Uterus (tissue), 4 donors: ENCODE measurements around the gene C9orf153. TPM values are rescaled to one million over a fixed set of nuclear protein-coding genes. Genes with fewer than 3 reads are reported as not detected.

ENCODE experiments used
- DNase-seq, 2 donors: peaks; one replicate each; pipeline ENCODE4 v3.0.0-alpha.2; 2019 to 2020
- H3K27ac ChIP-seq, 2 donors: fragments of 200-600 bp; sonication (generic); 1 replicate in 1 of 2; 2 replicates in 1 of 2; pipeline ENCODE4 v1.5.1; 2016 to 2018
- H3K27me3 ChIP-seq, 2 donors: fragments of 200-600 bp; sonication (generic); one replicate each; pipeline ENCODE4 v1.5.1; 2018 to 2019; ENCODE audit warnings: control low read depth in 1 of 2
- H3K36me3 ChIP-seq, 2 donors: fragments of 200-600 bp; sonication (generic); one replicate each; pipeline ENCODE4 v1.5.1; 2019; ENCODE audit warnings: control low read depth in 1 of 2
- H3K4me1 ChIP-seq, 2 donors: fragments of 200-600 bp; sonication (generic); one replicate each; pipeline ENCODE4 v1.5.1; 2018 to 2019; ENCODE audit warnings: control low read depth in 1 of 2
- H3K4me3 ChIP-seq, 2 donors: fragments of 200-600 bp; sonication (generic); 1 replicate in 1 of 2; 2 replicates in 1 of 2; pipeline ENCODE4 v1.5.1; 2018 to 2019; ENCODE audit warnings: mild to moderate bottlenecking in 1 of 2
- H3K9me3 ChIP-seq, 2 donors: fragments of 200-600 bp; sonication (generic); one replicate each; pipeline ENCODE4 v1.5.1; 2019; ENCODE audit warnings: control low read depth in 1 of 2
- POLR2A ChIP-seq, 2 donors: fragments of 450-650 bp; IDR thresholded peaks; one replicate each; pipeline ENCODE4 v1.6.1; 2016; ENCODE audit warnings: antibody characterized with exemption in 2 of 2, mild to moderate bottlenecking in 1 of 2, moderate library complexity in 1 of 2
- intact Hi-C: fragments of 100-400 bp; cut with DNase I; formaldehyde crosslinking; loops from one replicate; pipeline ENCODE4 v1.15.1; 2023; ENCODE audit warnings: low total_unique reads
- total RNA-seq, 4 donors: library from RNA; depleted of rRNA in 3 of 4; stranded (reverse); fragments of >200 nt in 3 of 4; gene quantifications; one replicate each; pipeline versions ENCODE4 v1.1.0 to v1.2.4, GENCODE V29; 2014 to 2023
- TF ChIP-seq, protein P1 (sequence below), 4 experiments: fragments of 200-600 bp in 2 of 4; fragments of 450-650 bp in 2 of 4; sonication (generic) in 2 of 4; IDR thresholded peaks; one replicate each; pipeline ENCODE4 v1.5.1; 2016 to 2019; ENCODE audit warnings: antibody characterized with exemption in 4 of 4, mild to moderate bottlenecking in 2 of 4, moderate library complexity in 1 of 4
- donor health status: DM: yes; HTN: yes; CAD: no.

C9orf153 gene
- total RNA-seq, 4 donors from 2014 or later = 0.82 to 1.8 (median 1.5) TPM; not detected in 1

DNA sequence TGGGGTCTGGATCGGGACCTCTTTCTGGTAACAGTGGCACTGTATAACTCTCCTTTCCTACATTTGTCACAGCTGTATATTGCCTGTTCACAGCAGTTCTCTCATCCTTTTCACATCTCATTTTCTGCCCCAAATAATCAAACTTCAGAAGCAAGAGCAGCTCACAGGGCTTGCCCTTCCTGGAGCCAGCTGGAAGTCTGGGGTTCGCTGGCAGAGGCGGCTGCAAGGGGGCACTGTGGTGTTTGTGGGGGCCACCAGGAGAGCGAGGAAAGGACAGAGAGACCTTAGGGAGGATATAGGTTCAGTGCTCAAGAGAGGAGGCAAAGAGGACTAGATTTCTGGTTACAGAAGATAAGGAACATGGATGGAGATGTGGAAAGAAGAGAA, 75.3 kb downstream of the C9orf153 start:
- TF ChIP-seq, protein P1, sequence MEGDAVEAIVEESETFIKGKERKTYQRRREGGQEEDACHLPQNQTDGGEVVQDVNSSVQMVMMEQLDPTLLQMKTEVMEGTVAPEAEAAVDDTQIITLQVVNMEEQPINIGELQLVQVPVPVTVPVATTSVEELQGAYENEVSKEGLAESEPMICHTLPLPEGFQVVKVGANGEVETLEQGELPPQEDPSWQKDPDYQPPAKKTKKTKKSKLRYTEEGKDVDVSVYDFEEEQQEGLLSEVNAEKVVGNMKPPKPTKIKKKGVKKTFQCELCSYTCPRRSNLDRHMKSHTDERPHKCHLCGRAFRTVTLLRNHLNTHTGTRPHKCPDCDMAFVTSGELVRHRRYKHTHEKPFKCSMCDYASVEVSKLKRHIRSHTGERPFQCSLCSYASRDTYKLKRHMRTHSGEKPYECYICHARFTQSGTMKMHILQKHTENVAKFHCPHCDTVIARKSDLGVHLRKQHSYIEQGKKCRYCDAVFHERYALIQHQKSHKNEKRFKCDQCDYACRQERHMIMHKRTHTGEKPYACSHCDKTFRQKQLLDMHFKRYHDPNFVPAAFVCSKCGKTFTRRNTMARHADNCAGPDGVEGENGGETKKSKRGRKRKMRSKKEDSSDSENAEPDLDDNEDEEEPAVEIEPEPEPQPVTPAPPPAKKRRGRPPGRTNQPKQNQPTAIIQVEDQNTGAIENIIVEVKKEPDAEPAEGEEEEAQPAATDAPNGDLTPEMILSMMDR (IDR thresholded peaks at IDR 0.05) = no peak
- no peak for TF ChIP-seq POLR2A (IDR thresholded peaks at IDR 0.05)
- no peak for DNase-seq
- no peak overlapping the region for H3K27ac ChIP-seq

DNA sequence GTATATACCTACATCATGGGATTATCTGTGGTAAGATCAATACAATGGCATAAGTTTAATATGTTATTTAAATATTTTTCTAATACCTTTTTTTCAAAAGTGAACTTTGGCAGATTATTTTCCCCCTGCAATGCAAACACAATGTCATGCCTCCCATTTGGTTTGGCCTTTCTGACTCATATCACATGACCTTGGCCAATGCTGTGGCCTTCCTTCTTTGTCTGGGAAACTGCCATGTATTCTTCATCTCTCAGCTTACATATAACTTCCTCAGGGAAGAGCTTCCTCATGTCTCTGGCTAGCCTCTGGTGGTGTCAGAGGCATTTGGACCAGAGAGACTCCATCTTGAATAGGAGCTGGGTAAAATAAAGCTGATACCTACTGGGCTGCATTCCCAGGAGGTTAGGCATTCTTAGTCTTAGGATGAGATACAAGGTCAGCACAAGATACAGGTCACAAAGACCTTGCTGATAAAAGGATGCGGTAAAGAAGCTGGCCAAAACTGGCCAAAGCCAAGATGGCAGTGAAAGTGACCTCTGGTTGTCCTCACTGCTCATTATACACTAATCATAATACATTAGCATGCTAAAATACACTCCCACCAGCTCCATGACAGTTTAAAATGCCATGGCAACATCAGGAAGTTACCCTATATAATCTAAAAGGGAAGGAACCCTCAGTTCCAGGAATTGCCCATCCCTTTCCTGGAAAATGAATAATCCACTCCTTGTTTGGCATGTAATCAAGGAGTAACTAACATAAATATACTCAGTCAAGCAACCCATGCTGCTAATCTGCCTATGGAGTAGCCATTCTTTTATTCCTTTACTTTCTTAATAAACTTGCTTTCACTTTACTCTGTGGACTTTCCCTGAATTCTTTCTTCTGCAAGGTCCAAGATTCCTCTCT, 76.0 kb downstream of the C9orf153 start:
- no peak overlapping the region for H3K4me3 ChIP-seq
- H3K9me3 ChIP-seq = no peaks in the 10 kb centered on the region
- DNase-seq = no peak
- no peaks in the 10 kb centered on the region for H3K4me1 ChIP-seq
- no peaks in the 10 kb centered on the region for H3K27me3 ChIP-seq
- no peak overlapping the region for H3K27ac ChIP-seq
- no peaks in the 10 kb centered on the region for H3K36me3 ChIP-seq
- TF ChIP-seq, protein P1 (IDR thresholded peaks at IDR 0.05) = no peak
- no peak for TF ChIP-seq POLR2A (IDR thresholded peaks at IDR 0.05)
- intact Hi-C loops = no loop called here

More for the DNA sequence above, 75.3 kb downstream of the C9orf153 start:
- Histone ChIP-seq H3K36me3 (no peaks in the 10 kb centered on the region), H3K4me3 (no peak overlapping the region), H3K9me3 (no peaks in the 10 kb centered on the region), H3K4me1 (no peaks in the 10 kb centered on the region), H3K27me3 (no peaks in the 10 kb centered on the region)
- intact Hi-C loops = no loop called here

DNA sequence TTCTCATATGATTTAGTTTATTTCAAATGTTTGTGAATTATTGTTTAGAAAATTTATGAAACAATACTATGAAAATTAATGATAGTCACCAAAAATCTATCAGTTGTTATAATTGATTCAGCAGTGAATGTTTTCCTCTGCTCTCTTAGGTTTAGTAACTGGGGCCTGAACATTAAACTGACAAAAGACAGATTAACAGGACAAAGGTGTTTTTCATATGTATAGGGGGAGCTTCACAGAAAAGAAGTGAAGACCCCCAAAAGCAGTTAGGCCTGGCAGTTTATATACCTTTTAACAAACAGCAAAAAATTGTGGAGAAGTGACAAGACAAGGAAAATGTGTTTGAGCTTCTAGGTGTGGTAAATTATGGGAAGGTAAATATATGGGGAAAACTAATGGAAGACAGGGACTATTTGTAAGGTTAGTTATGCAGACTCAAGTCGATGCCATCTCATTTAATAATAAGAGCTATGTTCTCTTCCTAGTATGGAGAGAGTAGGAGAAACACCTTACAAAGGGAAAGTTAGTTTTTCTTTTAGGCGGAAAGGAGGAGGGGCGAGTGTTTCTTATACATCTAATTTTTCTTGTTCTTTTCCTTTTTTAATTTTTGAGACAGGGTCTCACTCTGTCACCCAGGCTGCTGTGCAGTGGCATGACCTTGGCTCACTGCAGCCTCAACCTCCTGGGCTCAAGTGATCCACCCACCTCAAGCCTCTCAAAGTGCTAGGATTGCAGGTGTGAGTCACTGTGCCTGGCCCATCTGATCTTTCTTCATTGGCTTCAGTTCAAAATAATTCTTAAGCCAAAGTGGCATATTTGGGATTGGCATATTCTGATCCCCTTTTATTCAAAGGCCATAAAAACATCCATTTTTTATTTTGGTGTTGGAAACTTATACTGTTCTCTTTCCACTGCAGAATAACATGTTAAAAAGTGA, 77.8 kb downstream of the C9orf153 start:
- no peaks in the 10 kb centered on the region for H3K27me3 ChIP-seq
- DNase-seq = no peak
- TF ChIP-seq, protein P1 (IDR thresholded peaks at IDR 0.05) = no peak
- no peak for TF ChIP-seq POLR2A (IDR thresholded peaks at IDR 0.05)
- H3K27ac ChIP-seq = no peak overlapping the region
- no peak overlapping the region for H3K4me3 ChIP-seq
- no peaks in the 10 kb centered on the region for H3K9me3 ChIP-seq
- no peaks in the 10 kb centered on the region for H3K36me3 ChIP-seq
- intact Hi-C loops = no loop called here
- H3K4me1 ChIP-seq = no peaks in the 10 kb centered on the region

DNA sequence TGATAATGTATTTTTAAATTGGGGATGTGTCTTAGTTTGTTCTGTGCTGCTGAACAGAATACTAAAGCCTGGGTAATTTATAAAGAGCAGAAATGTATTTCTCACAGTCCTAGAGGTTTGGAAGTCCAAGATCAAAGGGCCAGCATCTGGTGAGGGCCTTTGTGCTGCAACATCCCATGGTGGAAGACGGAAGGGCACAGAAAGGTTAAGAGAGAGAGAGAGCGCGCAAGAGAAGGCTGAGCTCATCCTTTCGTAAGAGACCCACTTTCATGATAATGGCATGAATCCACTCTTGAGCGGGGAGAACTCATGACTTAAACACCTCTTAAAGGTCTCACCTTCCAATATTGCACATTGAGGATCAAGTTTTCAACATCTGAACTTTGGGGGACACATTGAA, 81.0 kb downstream of the C9orf153 start:
- intact Hi-C loops = no loop called here
- no peak overlapping the region for H3K4me3 ChIP-seq

More for the DNA sequence above, 81.0 kb downstream of the C9orf153 start:
- H3K4me1 ChIP-seq = no peaks in the 10 kb centered on the region
- H3K36me3 ChIP-seq = no peaks in the 10 kb centered on the region
- DNase-seq = no peak
- H3K27me3 ChIP-seq = no peaks in the 10 kb centered on the region
- no peak for TF ChIP-seq POLR2A (IDR thresholded peaks at IDR 0.05)
- TF ChIP-seq, protein P1 (IDR thresholded peaks at IDR 0.05) = no peak
- H3K27ac ChIP-seq = no peak overlapping the region
- H3K9me3 ChIP-seq = no peaks in the 10 kb centered on the region
